Measurements from ENCODE around the gene CXXC4.

Gene CXXC4

DNA sequence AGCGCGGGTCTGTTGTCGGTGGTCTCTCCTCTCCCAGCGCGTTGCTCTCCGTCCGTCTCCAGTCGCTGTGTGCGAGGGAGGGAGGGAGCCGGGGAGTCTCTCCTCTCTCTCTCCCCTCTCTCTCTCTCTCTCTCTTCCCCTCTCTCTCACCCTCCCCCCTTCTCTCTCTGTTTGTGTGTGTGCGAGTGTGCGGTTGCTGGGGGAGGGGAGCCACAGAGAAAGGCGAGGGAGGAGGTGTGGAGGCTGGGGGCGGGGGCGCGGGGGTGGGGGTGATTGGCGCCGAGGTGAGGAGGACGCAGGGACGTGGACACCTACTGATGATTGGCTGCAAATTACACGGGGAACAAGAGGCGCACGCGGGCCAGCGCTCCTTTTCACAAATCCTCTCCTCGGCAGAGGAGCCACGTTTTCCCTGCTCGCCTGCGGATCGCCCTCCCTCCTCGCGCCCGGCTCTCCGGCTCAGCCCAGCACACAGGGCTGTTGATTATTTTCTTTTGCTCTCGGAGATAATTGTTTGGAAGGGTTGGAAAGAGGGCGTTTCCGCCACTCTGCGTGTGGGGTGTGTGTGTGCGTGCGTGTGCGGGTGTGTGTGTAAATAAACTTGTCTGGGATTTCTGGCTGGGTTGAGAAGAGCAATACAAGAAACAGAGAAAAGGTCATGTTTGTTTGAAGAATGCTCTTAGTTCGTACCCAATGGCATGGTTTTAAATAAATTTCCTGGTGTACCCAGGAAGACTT, at the start of gene CXXC4:
Gene CXXC4 (minus strand): TSS at position 73 of the 738 bp plus-strand sequence. CDS start 3,092 bp downstream, outside the sequence.
- ATAC-seq (replicated peaks; ENCODE audit: extremely low read depth, poor library complexity, severe bottlenecking) (no peak), DNase-seq (ENCODE audit: low spot score in 2 of 2) (peak in 1 of 2 donors; percentile 17)
- no peaks in the 10 kb centered on the region for H3K9me3 Mint-ChIP-seq
- peaks cover 34% of the 10 kb centered on the region for H3K4me1 Mint-ChIP-seq
- peaks cover 46% of the 10 kb centered on the region for H3K27me3 Mint-ChIP-seq
- peak within 1 kb of the TSS; percentile 75 for H3K27ac Mint-ChIP-seq (ENCODE audit: low read depth)
- peak within 1 kb of the TSS; percentile 79 for H3K4me3 Mint-ChIP-seq
- H3K36me3 Mint-ChIP-seq (ENCODE audit: insufficient read depth): peaks cover 6% of the 10 kb centered on the region

DNA sequence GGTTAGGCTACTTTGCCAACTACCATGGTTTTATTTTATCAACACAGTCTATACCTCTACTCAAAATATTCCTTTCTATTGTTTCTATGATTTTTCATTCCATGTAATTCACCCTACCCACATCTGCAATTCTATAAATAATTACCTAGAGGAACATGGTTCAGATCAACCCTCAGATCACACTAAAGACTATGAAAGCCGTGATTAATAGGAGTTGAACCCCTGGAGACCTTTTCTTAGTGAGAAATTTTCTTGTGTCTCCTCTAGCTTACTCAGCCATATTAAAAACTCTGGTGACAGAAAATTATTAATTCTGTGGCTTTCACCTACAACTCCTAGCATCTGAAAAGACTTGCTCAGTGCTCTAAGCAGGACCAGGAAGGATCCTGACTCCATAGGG, 38.5 kb upstream of the CXXC4 start:
- Mint-ChIP-seq H3K4me3 (no peak overlapping the region), H3K4me1 (no peaks in the 10 kb centered on the region), H3K27me3 (no peaks in the 10 kb centered on the region), H3K27ac (ENCODE audit: low read depth) (no peak overlapping the region), H3K9me3 (peaks cover under 1% of the 10 kb centered on the region), H3K36me3 (ENCODE audit: insufficient read depth) (no peaks in the 10 kb centered on the region)
- ATAC-seq (replicated peaks; ENCODE audit: extremely low read depth, poor library complexity, severe bottlenecking) (no peak), DNase-seq (ENCODE audit: low spot score in 2 of 2) (no peak)

DNA sequence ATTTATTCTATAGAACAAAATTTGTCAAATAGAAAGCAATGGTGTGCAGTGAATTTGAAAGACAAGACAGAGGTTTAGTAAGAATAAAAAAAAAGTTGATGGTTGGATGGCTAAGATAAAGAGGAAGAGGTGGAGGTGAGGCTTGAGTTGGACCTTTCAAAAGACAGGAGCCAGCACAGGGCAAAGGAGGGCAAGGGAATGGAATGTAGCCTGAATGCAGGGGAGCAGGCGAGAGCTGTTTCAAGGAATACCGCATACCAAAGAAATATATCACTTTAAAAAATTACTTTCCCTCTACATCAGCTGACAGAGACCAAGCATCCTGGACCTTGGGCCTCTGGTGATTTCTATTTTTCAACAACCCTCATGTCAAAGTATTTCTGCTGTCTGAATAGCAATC, 38.0 kb upstream of the CXXC4 start:
- Mint-ChIP-seq H3K27ac (ENCODE audit: low read depth) (no peak overlapping the region), H3K4me1 (no peaks in the 10 kb centered on the region), H3K9me3 (peaks cover 5% of the 10 kb centered on the region), H3K4me3 (no peak overlapping the region), H3K27me3 (no peaks in the 10 kb centered on the region), H3K36me3 (ENCODE audit: insufficient read depth) (no peaks in the 10 kb centered on the region)
- ATAC-seq (replicated peaks; ENCODE audit: extremely low read depth, poor library complexity, severe bottlenecking): no peak
- no peak for DNase-seq (ENCODE audit: low spot score in 2 of 2)

DNA sequence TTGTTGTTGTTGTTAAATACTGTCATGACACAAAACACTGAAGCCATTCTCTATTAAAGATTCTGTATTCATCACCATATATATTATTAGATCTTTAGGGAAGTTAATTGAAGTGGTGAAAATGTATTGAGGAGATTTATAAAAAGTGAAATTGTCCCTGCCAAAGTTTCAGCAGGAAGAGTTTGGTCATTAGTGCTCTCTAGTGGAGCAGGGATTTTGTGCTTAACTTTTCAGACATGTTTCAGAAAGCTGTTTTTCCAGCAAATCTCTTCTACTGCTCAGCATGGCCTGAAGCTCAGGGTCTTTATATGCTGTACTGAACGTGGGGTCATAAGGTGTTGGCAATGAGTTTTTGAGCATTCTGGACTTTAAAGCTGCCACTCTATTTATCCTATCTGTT, 36.7 kb upstream of the CXXC4 start:
- no peaks in the 10 kb centered on the region for H3K36me3 Mint-ChIP-seq (ENCODE audit: insufficient read depth)
- H3K27me3 Mint-ChIP-seq: no peaks in the 10 kb centered on the region
- H3K4me3 Mint-ChIP-seq: no peak overlapping the region
- H3K27ac Mint-ChIP-seq (ENCODE audit: low read depth): no peak overlapping the region
- ATAC-seq (replicated peaks; ENCODE audit: extremely low read depth, poor library complexity, severe bottlenecking) (no peak), DNase-seq (ENCODE audit: low spot score in 2 of 2) (no peak)
- no peaks in the 10 kb centered on the region for H3K4me1 Mint-ChIP-seq
- peaks cover 6% of the 10 kb centered on the region for H3K9me3 Mint-ChIP-seq

DNA sequence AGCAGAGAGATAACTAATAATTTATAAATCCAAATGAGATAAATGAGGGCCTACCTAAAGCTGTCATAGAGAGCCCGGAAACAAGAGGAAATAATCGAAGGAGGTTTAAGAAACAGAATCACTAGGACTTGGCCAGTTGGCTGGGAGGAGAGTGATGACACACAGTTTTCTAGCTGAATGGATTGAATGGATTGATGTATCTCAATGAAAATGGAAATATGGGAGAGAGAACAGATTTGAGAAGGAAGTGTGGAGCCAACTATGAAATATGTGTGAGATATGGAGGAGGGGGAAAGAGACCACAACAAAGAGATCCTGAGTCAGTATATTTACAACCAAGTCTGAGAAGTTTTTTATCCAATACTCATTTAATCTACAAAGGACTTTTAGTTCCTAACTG, 35.7 kb upstream of the CXXC4 start:
- ATAC-seq (replicated peaks; ENCODE audit: extremely low read depth, poor library complexity, severe bottlenecking) (no peak), DNase-seq (ENCODE audit: low spot score in 2 of 2) (no peak)
- Mint-ChIP-seq H3K27me3 (no peaks in the 10 kb centered on the region), H3K9me3 (peaks cover 6% of the 10 kb centered on the region), H3K36me3 (ENCODE audit: insufficient read depth) (no peaks in the 10 kb centered on the region), H3K4me1 (no peaks in the 10 kb centered on the region), H3K4me3 (no peak overlapping the region), H3K27ac (ENCODE audit: low read depth) (no peak overlapping the region)

DNA sequence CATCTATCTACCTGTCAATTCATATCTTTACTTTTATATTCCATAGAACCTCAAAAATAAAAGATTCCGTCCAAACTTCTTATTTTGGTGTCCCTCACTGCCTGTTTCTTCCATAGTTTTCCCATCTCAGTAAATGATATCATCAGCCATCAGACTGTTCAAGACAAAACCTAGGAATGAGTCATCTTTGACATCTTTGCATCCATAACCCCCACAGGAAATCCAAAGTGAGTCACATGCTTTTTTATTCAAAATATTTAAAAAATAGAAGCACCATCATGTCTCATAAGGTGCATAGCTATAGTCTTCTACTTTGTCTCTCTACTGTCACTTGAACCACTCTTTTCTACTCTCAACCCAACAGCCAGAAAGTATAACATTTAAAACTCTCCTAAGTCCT, 29.9 kb upstream of the CXXC4 start:
- ATAC-seq (replicated peaks; ENCODE audit: extremely low read depth, poor library complexity, severe bottlenecking) (no peak), DNase-seq (ENCODE audit: low spot score in 2 of 2) (no peak)
- Mint-ChIP-seq H3K27ac (ENCODE audit: low read depth) (no peak overlapping the region), H3K27me3 (no peaks in the 10 kb centered on the region), H3K4me1 (no peaks in the 10 kb centered on the region), H3K4me3 (no peak overlapping the region), H3K9me3 (peaks cover 6% of the 10 kb centered on the region), H3K36me3 (ENCODE audit: insufficient read depth) (no peaks in the 10 kb centered on the region)

DNA sequence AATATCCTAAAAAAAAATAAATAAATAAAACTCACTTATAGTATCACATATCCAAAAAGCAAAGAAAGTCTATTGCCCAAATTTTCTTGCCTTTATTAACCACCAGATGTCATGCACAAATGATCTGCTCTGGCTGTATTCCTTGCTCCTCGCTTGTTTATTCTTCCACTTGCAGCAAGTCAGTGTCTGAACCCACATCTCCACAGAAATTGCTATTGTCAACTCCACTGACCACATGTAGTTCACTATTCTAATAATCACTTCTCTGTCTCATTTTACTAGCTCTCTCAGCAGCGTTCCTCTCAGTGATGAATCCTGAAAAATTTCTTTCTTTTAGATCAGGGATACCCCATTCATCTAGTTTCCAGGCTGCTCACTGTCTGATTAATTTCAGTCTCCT, 29.3 kb upstream of the CXXC4 start:
- ATAC-seq (replicated peaks; ENCODE audit: extremely low read depth, poor library complexity, severe bottlenecking) (no peak), DNase-seq (ENCODE audit: low spot score in 2 of 2) (no peak)
- Mint-ChIP-seq H3K27me3 (no peaks in the 10 kb centered on the region), H3K4me3 (no peak overlapping the region), H3K27ac (ENCODE audit: low read depth) (no peak overlapping the region), H3K9me3 (peaks cover 6% of the 10 kb centered on the region), H3K4me1 (no peaks in the 10 kb centered on the region), H3K36me3 (ENCODE audit: insufficient read depth) (no peaks in the 10 kb centered on the region)

DNA sequence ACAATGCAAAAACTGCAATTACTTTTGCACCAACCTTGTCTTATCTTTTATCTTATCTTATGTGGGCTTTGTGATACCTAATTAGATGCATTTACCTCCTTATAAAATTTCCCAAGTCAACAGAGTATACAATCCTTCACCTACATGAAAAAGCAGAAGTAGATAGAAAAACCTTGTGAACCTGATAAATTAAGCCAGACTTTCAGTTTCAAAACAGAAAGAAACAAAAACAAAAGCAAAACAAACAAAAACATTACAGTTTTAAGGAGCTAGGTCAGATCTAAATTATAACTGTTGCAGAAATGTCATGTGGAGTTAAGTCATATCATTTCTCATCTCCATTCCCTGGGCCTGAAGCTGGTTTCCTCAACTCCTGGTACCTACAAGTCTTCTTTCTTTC, 24.9 kb upstream of the CXXC4 start:
- H3K4me3 Mint-ChIP-seq: no peak overlapping the region
- H3K27ac Mint-ChIP-seq (ENCODE audit: low read depth): no peak overlapping the region

DNA sequence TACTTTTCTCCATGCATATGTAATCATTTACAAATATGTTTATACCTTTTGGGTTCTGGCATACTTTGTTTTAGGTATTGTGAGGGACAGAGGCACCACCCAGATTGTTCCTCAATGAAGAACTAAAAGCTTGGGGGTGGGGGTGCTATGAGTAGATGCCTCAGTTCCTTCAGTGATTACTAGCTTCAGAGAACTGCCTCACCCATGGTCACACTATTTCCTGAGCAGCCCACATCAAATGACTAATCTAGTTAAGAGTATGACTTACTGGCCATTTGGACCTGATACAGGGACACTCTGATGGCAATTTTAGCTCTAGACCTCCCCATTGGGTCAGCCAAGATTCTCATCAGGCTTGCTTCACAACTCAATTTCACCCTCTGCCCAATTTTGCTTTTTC, 22.2 kb upstream of the CXXC4 start:
- Mint-ChIP-seq H3K4me1 (no peaks in the 10 kb centered on the region), H3K36me3 (ENCODE audit: insufficient read depth) (no peaks in the 10 kb centered on the region), H3K27ac (ENCODE audit: low read depth) (no peak overlapping the region), H3K4me3 (no peak overlapping the region), H3K9me3 (peaks cover 5% of the 10 kb centered on the region), H3K27me3 (no peaks in the 10 kb centered on the region)
- ATAC-seq (replicated peaks; ENCODE audit: extremely low read depth, poor library complexity, severe bottlenecking) (no peak), DNase-seq (ENCODE audit: low spot score in 2 of 2) (no peak)

More for the DNA sequence above, 24.9 kb upstream of the CXXC4 start:
- Mint-ChIP-seq H3K36me3 (ENCODE audit: insufficient read depth) (no peaks in the 10 kb centered on the region), H3K9me3 (peaks cover 5% of the 10 kb centered on the region), H3K27me3 (no peaks in the 10 kb centered on the region), H3K4me1 (no peaks in the 10 kb centered on the region)
- ATAC-seq (replicated peaks; ENCODE audit: extremely low read depth, poor library complexity, severe bottlenecking) (no peak), DNase-seq (ENCODE audit: low spot score in 2 of 2) (no peak)

DNA sequence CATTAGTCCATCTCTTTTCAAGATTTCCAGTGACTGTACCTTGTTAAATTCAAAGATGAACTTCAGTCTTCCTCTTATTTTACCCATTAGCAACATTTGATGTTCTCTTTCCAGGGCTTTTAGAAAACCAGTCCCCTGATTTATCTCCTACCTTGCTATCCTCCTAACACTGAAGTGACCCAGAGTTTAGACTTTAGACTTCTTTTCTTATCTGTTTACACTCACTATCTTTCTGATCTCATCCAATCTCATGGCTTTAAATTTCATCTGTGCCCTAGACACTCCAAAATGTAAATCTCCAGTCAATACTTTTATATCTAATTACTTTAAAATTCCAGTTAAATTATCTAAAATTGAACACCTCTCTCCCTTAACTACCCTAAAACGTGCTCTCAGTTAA, 13.5 kb upstream of the CXXC4 start:
- ATAC-seq (replicated peaks; ENCODE audit: extremely low read depth, poor library complexity, severe bottlenecking): no peak
- Mint-ChIP-seq H3K27me3 (no peaks in the 10 kb centered on the region), H3K36me3 (ENCODE audit: insufficient read depth) (no peaks in the 10 kb centered on the region), H3K4me1 (no peaks in the 10 kb centered on the region), H3K27ac (ENCODE audit: low read depth) (no peak overlapping the region), H3K9me3 (no peaks in the 10 kb centered on the region), H3K4me3 (no peak overlapping the region)
- no peak for DNase-seq (ENCODE audit: low spot score in 2 of 2)

DNA sequence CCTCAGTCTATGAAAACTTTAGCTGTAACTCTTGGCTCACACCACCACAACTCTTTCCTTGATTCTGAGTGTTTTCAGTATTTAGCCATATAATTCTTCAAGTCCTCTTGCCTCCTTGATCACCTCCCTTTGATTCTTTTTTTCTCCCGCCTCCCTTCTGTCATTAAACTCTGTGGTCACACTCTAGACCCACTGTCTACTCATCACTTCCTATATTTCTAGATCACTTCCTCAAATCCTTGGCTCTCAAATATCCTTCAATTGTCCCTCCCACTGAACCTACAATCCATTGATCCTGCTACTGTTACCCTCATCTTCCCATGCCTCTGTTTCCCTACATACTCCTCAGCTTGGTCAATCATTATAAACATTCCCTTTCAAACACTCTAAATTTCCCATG, 12.4 kb upstream of the CXXC4 start:
- Mint-ChIP-seq H3K36me3 (ENCODE audit: insufficient read depth) (no peaks in the 10 kb centered on the region), H3K4me3 (no peak overlapping the region), H3K27ac (ENCODE audit: low read depth) (no peak overlapping the region), H3K27me3 (no peaks in the 10 kb centered on the region), H3K4me1 (no peaks in the 10 kb centered on the region), H3K9me3 (no peaks in the 10 kb centered on the region)
- ATAC-seq (replicated peaks; ENCODE audit: extremely low read depth, poor library complexity, severe bottlenecking) (no peak), DNase-seq (ENCODE audit: low spot score in 2 of 2) (no peak)

DNA sequence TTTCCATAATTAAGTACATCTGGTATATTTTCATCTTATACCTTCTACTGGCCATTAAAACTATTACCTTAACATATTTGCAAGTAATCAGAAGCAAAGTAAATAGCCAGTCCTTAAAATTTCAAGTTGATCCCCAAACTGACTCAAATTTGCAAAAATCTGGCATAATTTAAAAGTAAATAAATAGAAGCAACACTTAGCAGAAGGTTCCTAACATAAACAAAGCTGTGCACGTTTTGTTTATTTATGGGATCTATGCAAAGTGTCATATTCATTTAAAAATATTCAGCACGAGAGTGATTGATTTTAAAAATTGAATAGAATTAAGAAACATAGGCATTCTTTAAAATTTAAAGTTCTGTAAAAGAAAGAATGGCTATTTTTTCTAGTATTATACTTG, 9.8 kb upstream of the CXXC4 start:
- Mint-ChIP-seq H3K27ac (ENCODE audit: low read depth) (no peak overlapping the region), H3K9me3 (no peaks in the 10 kb centered on the region), H3K4me1 (no peaks in the 10 kb centered on the region), H3K36me3 (ENCODE audit: insufficient read depth) (no peaks in the 10 kb centered on the region), H3K27me3 (no peaks in the 10 kb centered on the region), H3K4me3 (no peak overlapping the region)
- no peak for ATAC-seq (replicated peaks; ENCODE audit: extremely low read depth, poor library complexity, severe bottlenecking)
- DNase-seq (ENCODE audit: low spot score in 2 of 2): no peak

DNA sequence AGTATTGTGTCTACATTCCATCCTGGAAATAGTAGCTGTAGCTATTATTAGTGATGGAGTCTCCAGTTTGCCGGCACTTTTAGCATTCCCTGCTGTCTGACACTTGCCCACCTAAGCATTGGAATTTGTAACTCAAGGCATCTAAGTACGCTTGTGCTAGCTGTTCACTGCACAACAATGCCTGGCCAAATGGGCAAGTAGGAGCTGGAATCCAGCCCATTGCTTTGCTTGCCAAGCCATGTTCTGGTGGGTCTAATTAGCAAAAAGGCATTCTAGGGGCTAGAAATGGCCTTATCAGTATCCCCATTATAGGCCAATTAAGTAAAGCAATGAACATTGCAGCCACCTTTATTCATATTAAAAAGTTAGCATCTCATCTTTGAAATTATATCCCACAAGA, 7.8 kb upstream of the CXXC4 start:
- Mint-ChIP-seq H3K27ac (ENCODE audit: low read depth) (no peak overlapping the region), H3K4me1 (no peaks in the 10 kb centered on the region), H3K36me3 (ENCODE audit: insufficient read depth) (no peaks in the 10 kb centered on the region), H3K9me3 (no peaks in the 10 kb centered on the region), H3K4me3 (no peak overlapping the region), H3K27me3 (no peaks in the 10 kb centered on the region)
- DNase-seq (ENCODE audit: low spot score in 2 of 2) (no peak), ATAC-seq (replicated peaks; ENCODE audit: extremely low read depth, poor library complexity, severe bottlenecking) (no peak)
